H9 (cell line): ENCODE measurements around the gene GPC6. TPM values are rescaled to one million over a fixed set of nuclear protein-coding genes. Genes with fewer than 3 reads are reported as not detected.

Source experiments
- DNase-seq: peaks from one replicate; pipeline ENCODE4 v3.0.0-alpha.2; 2017
- H2AFZ ChIP-seq: one replicate; pipeline ENCODE4 v1.6.1; 2013; ENCODE audit warnings: mild to moderate bottlenecking, low read length, control low read depth, moderate library complexity
- H2AK5ac ChIP-seq: 2 replicates; pipeline ENCODE4 v1.6.1; 2013; ENCODE audit warnings: low read length, control low read depth, mixed read lengths; ENCODE audit not compliant: insufficient read length
- H2BK120ac ChIP-seq: one replicate; pipeline ENCODE4 v1.6.1; 2013; ENCODE audit warnings: low read depth, mild to moderate bottlenecking, low read length, control low read depth, inconsistent platforms; ENCODE audit not compliant: poor library complexity, severe bottlenecking
- H2BK12ac ChIP-seq: 2 replicates; pipeline ENCODE4 v1.6.1; 2013; ENCODE audit warnings: low read length, control low read depth, mixed read lengths, low read depth; ENCODE audit not compliant: insufficient read length
- H2BK15ac ChIP-seq: 2 replicates; pipeline ENCODE4 v1.6.1; 2013; ENCODE audit warnings: low read depth, low read length, control low read depth
- H2BK20ac ChIP-seq: one replicate; pipeline ENCODE4 v1.6.1; 2013; ENCODE audit warnings: low read depth, mild to moderate bottlenecking, low read length, control low read depth, inconsistent platforms; ENCODE audit not compliant: poor library complexity, severe bottlenecking
- H2BK5ac ChIP-seq: 2 replicates; pipeline ENCODE4 v1.6.1; 2013; ENCODE audit warnings: low read length, control low read depth, mixed read lengths; ENCODE audit not compliant: insufficient read length
- H3K14ac ChIP-seq: 2 replicates; pipeline ENCODE4 v1.6.1; 2013; ENCODE audit warnings: low read length, control low read depth; ENCODE audit not compliant: insufficient read depth
- H3K18ac ChIP-seq: 2 replicates; pipeline ENCODE4 v1.6.1; 2013; ENCODE audit warnings: low read depth, mild to moderate bottlenecking, mixed read lengths, low read length, control low read depth; ENCODE audit not compliant: insufficient read length
- H3K23ac ChIP-seq: 2 replicates; pipeline ENCODE4 v1.6.1; 2013; ENCODE audit warnings: low read length, control low read depth, mixed read lengths, low read depth; ENCODE audit not compliant: insufficient read length
- H3K23me2 ChIP-seq: 2 replicates; pipeline ENCODE4 v1.6.1; 2013; ENCODE audit warnings: low read depth, mild to moderate bottlenecking, mixed read lengths, low read length, control low read depth; ENCODE audit not compliant: insufficient read length, poor library complexity, severe bottlenecking
- H3K27ac ChIP-seq: 2 replicates; pipeline ENCODE4 v1.5.1; 2013; ENCODE audit warnings: low read length, control low read depth, mixed read lengths, low read depth; ENCODE audit not compliant: insufficient read length
- H3K27me3 ChIP-seq: 2 replicates; pipeline ENCODE4 v1.6.1; 2013; ENCODE audit warnings: low read length, control low read depth, inconsistent platforms; ENCODE audit not compliant: insufficient read depth
- H3K4ac ChIP-seq: 2 replicates; pipeline ENCODE4 v1.6.1; 2013; ENCODE audit warnings: low read depth, mild to moderate bottlenecking, control low read depth, inconsistent platforms, low read length, moderate library complexity
- H3K4me1 ChIP-seq: 2 replicates; pipeline ENCODE4 v1.6.1; 2013; ENCODE audit warnings: low read length, control low read depth, inconsistent platforms; ENCODE audit not compliant: insufficient read depth
- H3K4me2 ChIP-seq: 2 replicates; pipeline ENCODE4 v1.6.1; 2013; ENCODE audit warnings: low read length, control low read depth, mixed read lengths; ENCODE audit not compliant: insufficient read length, insufficient read depth
- H3K56ac ChIP-seq: 2 replicates; pipeline ENCODE4 v1.6.1; 2013; ENCODE audit warnings: low read depth, mild to moderate bottlenecking, mixed read lengths, low read length, control low read depth; ENCODE audit not compliant: insufficient read length
- H3K79me1 ChIP-seq: 2 replicates; pipeline ENCODE4 v1.6.1; 2013; ENCODE audit warnings: low read depth, mild to moderate bottlenecking, moderate library complexity, low read length, control low read depth, inconsistent platforms; ENCODE audit not compliant: insufficient read depth, poor library complexity, severe bottlenecking
- H3K79me2 ChIP-seq: 2 replicates; pipeline ENCODE4 v1.6.1; 2013; ENCODE audit warnings: low read length, control low read depth, inconsistent platforms; ENCODE audit not compliant: insufficient read depth
- H3K9ac ChIP-seq: 2 replicates; pipeline ENCODE4 v1.6.1; 2013; ENCODE audit warnings: low read length, control low read depth, mixed read lengths; ENCODE audit not compliant: insufficient read length; ENCODE audit errors: extremely low read depth
- H3K9me3 ChIP-seq: one replicate; pipeline ENCODE4 v1.6.1; 2013; ENCODE audit warnings: low read depth, low read length, inconsistent platforms; ENCODE audit not compliant: control insufficient read depth
- H3T11ph ChIP-seq: one replicate; pipeline ENCODE4 v1.6.1; 2013; ENCODE audit warnings: mild to moderate bottlenecking, low read length, control low read depth, inconsistent platforms
- H4K20me1 ChIP-seq: one replicate; pipeline ENCODE4 v1.6.1; 2013; ENCODE audit not compliant: control insufficient read depth, insufficient read length, insufficient read depth
- H4K5ac ChIP-seq: 2 replicates; pipeline ENCODE4 v1.6.1; 2013; ENCODE audit warnings: low read depth, mild to moderate bottlenecking, mixed read lengths, low read length, control low read depth; ENCODE audit not compliant: insufficient read length
- H4K8ac ChIP-seq: replicated peaks from 2 replicates; pipeline ENCODE4 v1.6.1; 2013; ENCODE audit warnings: low read length, control low read depth, mixed read lengths, low read depth; ENCODE audit not compliant: insufficient read length
- H4K91ac ChIP-seq: 2 replicates; pipeline ENCODE4 v1.6.1; 2013; ENCODE audit warnings: low read depth, mild to moderate bottlenecking, moderate library complexity, mixed read lengths, low read length, control low read depth; ENCODE audit not compliant: insufficient read length
- H3K27ac Mint-ChIP-seq, 3 experiments: 2 replicates in 2 of 3; 3 replicates in 1 of 3; pipeline ENCODE4 v1.8.0; 2020 to 2021; ENCODE audit warnings: mixed read lengths in 3 of 3, mild to moderate bottlenecking in 1 of 3, moderate library complexity in 1 of 3
- H3K27me3 Mint-ChIP-seq: 2 replicates; pipeline ENCODE4 v1.8.0; 2021; ENCODE audit warnings: low read depth, mild to moderate bottlenecking, moderate library complexity, mixed read lengths
- H3K36me3 Mint-ChIP-seq, 3 experiments: 2 replicates in 2 of 3; 3 replicates in 1 of 3; pipeline ENCODE4 v1.8.0; 2020 to 2021; ENCODE audit warnings: low read depth in 3 of 3, mixed read lengths in 3 of 3; ENCODE audit not compliant: insufficient read depth in 1 of 3
- H3K4me1 Mint-ChIP-seq, 2 experiments: 2 replicates each; pipeline ENCODE4 v1.8.0; 2020; ENCODE audit warnings: mixed read lengths in 2 of 2
- H3K4me3 Mint-ChIP-seq, 2 experiments: 2 replicates in 1 of 2; 3 replicates in 1 of 2; pipeline ENCODE4 v1.8.0; 2020 to 2021; ENCODE audit warnings: mild to moderate bottlenecking in 2 of 2, mixed read lengths in 2 of 2, moderate library complexity in 1 of 2
- H3K9me3 Mint-ChIP-seq, 2 experiments: 2 replicates in 1 of 2; 3 replicates in 1 of 2; pipeline ENCODE4 v1.8.0; 2020; ENCODE audit warnings: mild to moderate bottlenecking in 2 of 2, mixed read lengths in 2 of 2, moderate library complexity in 1 of 2
- CTCF ChIP-seq: fragments of 200-600 bp; sonication (generic); conservative IDR thresholded peaks from 3 replicates; pipeline ENCODE4 v1.8.0; 2021; ENCODE audit warnings: antibody characterized with exemption, mild to moderate bottlenecking
- WGBS: extraction: QIAGEN DNeasy Blood & Tissue Kit; methylation state at CpG from one replicate; pipeline ENCODE4 v1.1.7; 2013; ENCODE audit warnings: missing lambda C conversion rate, low lambda C conversion rate, mixed read lengths; ENCODE audit not compliant: insufficient read length; ENCODE audit errors: extremely low coverage; 5-methylcytosine and 5-hydroxymethylcytosine counted together
- total RNA-seq: library from RNA; stranded (reverse); gene quantifications from 2 replicates; pipeline ENCODE4 v1.2.1, GENCODE V29; 2021

The GPC6 gene
- total RNA-seq, 1 experiment from 2014 or later = 15.6 TPM

GRCh38 chr13:93925990-93926389, 699.4 kb downstream of the GPC6 start:
- Histone ChIP-seq H3K18ac (no peak overlapping the region), H4K20me1 (no peaks in the 10 kb centered on the region), H3T11ph (no peak overlapping the region), H3K23me2 (no peaks in the 10 kb centered on the region), H4K5ac (no peak overlapping the region), H4K91ac (no peak overlapping the region), H2BK120ac (no peak overlapping the region), H3K9me3 (no peaks in the 10 kb centered on the region), H2BK15ac (no peak overlapping the region), H3K27ac (no peak overlapping the region), H3K56ac (no peak overlapping the region), H4K8ac (no peak overlapping the region), H2BK20ac (no peak overlapping the region), H3K4me2 (no peak overlapping the region), H2BK12ac (no peak overlapping the region), H3K79me1 (no peaks in the 10 kb centered on the region), H2AFZ (no peak overlapping the region), H2BK5ac (no peak overlapping the region), H3K23ac (no peak overlapping the region), H3K79me2 (no peaks in the 10 kb centered on the region), H3K4ac (no peak overlapping the region), H3K27me3 (no peaks in the 10 kb centered on the region), H3K4me1 (no peaks in the 10 kb centered on the region), H3K9ac (no peak overlapping the region), H3K14ac (no peak overlapping the region), H2AK5ac (no peak overlapping the region)
- no peak overlapping the region for H3K27ac Mint-ChIP-seq
- no peak for TF ChIP-seq CTCF
- no peaks in the 10 kb centered on the region for H3K27me3 Mint-ChIP-seq
- H3K9me3 Mint-ChIP-seq = peaks cover 2 to 4% of the 10 kb centered on the region in 2 experiments; a peak in 2 of 5 replicates
- H3K36me3 Mint-ChIP-seq = 0 out of 7 replicates have a peak, but pooled peaks cover 0 to 4% (median 0%) of the 10 kb centered on the region in 3 experiments
- no peak for DNase-seq
- H3K4me3 Mint-ChIP-seq = no peak overlapping the region
- no peaks in the 10 kb centered on the region for H3K4me1 Mint-ChIP-seq
- WGBS = no CpG with 5 or more reads among the region's 1 CpG
